Stimulated activated memory B cell treated with anti-CD40 and anti-IgM and Interleukin-4, amounts not matched to agents 10 μg/mL and 1 μg/mL and 100 μg/mL, for 72 hours (primary cell): Measurements from ENCODE around the gene PHACTR1.

ENCODE experiments used
- ATAC-seq: fragments of 150-1000 bp; cut with Tn5 transposase; 2 replicates; pipeline ENCODE4 v1.10.0; 2021
- H3K27ac Mint-ChIP-seq: one replicate; pipeline ENCODE4 v1.8.0; 2022; ENCODE audit warnings: mild to moderate bottlenecking, mixed read lengths
- H3K27me3 Mint-ChIP-seq: one replicate; pipeline ENCODE4 v1.8.0; 2022; ENCODE audit warnings: mixed read lengths
- H3K36me3 Mint-ChIP-seq: one replicate; pipeline ENCODE4 v1.8.0; 2022; ENCODE audit warnings: mixed read lengths
- H3K4me1 Mint-ChIP-seq: one replicate; pipeline ENCODE4 v1.8.0; 2022; ENCODE audit warnings: mixed read lengths
- H3K4me3 Mint-ChIP-seq: one replicate; pipeline ENCODE4 v1.8.0; 2022; ENCODE audit warnings: mild to moderate bottlenecking, moderate library complexity, mixed read lengths
- H3K9me3 Mint-ChIP-seq: one replicate; pipeline ENCODE4 v1.8.0; 2022; ENCODE audit warnings: mixed read lengths

PHACTR1 gene

DNA sequence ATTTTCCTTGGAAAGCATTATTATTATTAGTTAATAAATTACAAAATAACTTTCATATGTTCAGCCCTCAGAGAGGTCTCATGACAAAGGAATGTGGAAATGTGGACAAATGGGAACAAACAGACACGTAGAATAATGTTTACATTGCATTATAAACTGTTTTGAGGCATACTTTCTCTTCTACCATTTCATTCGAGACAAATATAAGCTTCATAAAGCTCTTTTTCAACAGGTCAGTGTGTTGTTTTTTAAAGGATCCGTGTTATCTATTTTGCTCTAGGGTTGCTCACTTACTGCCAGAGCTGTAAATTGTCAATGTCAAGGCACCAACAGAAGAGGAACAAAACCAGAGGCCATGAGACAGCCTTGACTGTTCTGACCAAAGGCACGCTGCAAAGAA lies 256.8 kb downstream of the PHACTR1 start:
- Mint-ChIP-seq H3K27me3 (peaks cover 22% of the 10 kb centered on the region), H3K36me3 (no peaks in the 10 kb centered on the region), H3K9me3 (no peaks in the 10 kb centered on the region), H3K27ac (no peak overlapping the region), H3K4me3 (no peak overlapping the region), H3K4me1 (no peaks in the 10 kb centered on the region)
- no peak for ATAC-seq

DNA sequence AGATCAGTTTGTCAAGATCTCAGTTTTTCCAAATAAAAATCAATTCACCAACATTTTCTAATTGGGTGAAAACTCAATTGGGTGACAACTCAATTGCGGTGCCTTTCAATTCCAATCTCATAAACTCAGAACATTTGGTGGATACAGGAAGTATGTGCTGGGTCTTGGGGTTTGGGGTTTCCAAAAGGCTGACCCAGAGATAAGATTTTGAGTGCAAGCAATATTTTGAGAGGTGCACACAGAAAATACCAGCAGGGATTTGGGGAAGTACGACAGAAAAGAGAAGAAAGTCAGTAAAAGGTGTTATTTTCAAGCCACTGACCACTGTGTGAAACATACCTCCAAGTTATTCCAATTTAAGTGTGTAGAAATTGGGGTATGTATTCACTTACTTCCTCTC lies 258.0 kb downstream of the PHACTR1 start:
- H3K27me3 Mint-ChIP-seq, result peaks cover 21% of the 10 kb centered on the region
- H3K4me1 Mint-ChIP-seq, result no peaks in the 10 kb centered on the region
- no peak for ATAC-seq
- H3K27ac Mint-ChIP-seq, result no peak overlapping the region
- H3K9me3 Mint-ChIP-seq, result no peaks in the 10 kb centered on the region
- H3K4me3 Mint-ChIP-seq, result no peak overlapping the region
- H3K36me3 Mint-ChIP-seq, result no peaks in the 10 kb centered on the region

DNA sequence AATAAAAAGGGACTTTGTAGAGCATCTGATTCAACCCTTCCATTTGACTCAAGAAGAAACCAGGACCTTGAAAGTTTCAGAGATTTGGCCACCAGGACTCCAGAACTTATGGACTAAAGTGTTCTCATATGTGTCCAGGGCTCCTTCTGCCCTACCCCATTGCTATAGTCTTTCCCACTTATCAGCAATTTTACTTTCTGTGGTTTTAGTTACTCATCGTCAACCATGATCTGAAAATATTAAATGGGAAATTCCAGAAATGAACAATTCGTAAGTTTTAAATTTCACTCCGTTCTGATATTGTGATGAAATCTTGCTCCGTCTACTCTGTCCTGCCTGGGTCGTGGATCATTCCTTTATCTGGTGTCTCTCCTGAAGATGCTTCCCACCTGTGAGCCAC lies 259.8 kb downstream of the PHACTR1 start:
- H3K27ac Mint-ChIP-seq, result no peak overlapping the region
- ATAC-seq, result no peak
- H3K4me1 Mint-ChIP-seq, result no peaks in the 10 kb centered on the region
- H3K36me3 Mint-ChIP-seq, result no peaks in the 10 kb centered on the region
- no peaks in the 10 kb centered on the region for H3K9me3 Mint-ChIP-seq
- no peak overlapping the region for H3K4me3 Mint-ChIP-seq
- H3K27me3 Mint-ChIP-seq, result peaks cover 21% of the 10 kb centered on the region

DNA sequence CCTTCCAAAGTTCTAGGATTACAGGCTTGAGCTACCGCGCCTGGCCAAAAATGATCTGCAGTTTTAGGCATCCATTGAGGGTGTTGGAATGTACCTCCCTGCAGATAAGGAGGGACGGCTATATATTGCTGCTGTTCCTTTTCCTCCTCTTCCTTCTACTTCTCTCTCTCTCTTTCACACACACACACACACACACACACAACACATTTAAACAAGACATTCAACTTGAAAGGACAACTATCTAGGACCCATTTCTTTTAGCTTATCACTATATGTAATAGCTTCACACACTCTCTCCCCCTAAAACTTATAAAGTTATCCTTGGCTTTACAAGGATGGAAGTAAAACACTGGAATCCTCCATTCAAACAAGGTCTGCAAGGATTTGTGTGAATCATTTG lies 260.6 kb downstream of the PHACTR1 start:
- peaks cover 27% of the 10 kb centered on the region for H3K27me3 Mint-ChIP-seq
- H3K9me3 Mint-ChIP-seq, result peaks cover 5% of the 10 kb centered on the region
- no peak for ATAC-seq

DNA sequence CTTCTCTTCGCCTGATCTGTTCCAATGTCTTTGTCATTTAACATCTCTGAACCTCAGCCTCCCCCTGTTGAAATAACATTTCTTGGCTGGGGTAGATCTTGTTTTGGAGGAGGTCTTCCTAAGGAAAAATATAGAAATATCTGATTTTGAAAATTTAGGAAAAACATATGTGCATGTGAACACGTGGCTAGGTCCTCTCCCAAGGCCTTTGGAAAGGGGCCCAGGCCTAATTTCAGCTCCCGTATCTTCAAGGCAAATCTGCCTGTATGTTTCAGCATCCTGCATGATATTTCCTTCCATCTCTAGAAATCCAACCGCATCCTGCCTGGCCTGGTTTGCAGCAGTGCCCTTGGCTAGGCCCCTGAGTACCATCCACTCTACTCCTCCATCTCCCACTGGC lies 261.2 kb downstream of the PHACTR1 start:
- H3K27ac Mint-ChIP-seq, result no peak overlapping the region
- no peaks in the 10 kb centered on the region for H3K4me1 Mint-ChIP-seq
- no peak for ATAC-seq
- H3K9me3 Mint-ChIP-seq, result peaks cover 6% of the 10 kb centered on the region
- H3K27me3 Mint-ChIP-seq, result peaks cover 29% of the 10 kb centered on the region
- no peak overlapping the region for H3K4me3 Mint-ChIP-seq
- H3K36me3 Mint-ChIP-seq, result no peaks in the 10 kb centered on the region

More for the DNA sequence above, 260.6 kb downstream of the PHACTR1 start:
- no peak overlapping the region for H3K27ac Mint-ChIP-seq
- no peaks in the 10 kb centered on the region for H3K4me1 Mint-ChIP-seq
- no peaks in the 10 kb centered on the region for H3K36me3 Mint-ChIP-seq
- no peak overlapping the region for H3K4me3 Mint-ChIP-seq

DNA sequence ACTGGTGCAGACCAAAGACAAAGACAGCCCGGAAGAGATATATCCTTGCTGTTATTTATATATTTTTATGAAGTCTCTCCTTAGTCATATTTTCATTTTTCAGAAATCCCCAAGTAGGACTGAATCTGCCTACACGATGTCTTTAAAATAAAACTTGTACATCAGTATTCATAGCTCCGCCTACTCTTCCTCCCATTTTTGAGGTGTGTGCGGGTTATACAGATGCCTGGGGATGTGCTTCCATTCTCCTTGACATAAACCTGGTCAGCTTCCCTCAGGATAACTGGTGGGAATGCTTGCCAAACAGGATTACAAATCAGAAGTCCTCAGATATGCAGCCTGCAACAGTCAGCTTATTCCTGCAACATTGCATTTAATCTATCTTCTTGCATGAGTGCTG lies 264.2 kb downstream of the PHACTR1 start:
- Mint-ChIP-seq H3K4me1 (no peaks in the 10 kb centered on the region), H3K9me3 (peaks cover 9% of the 10 kb centered on the region), H3K36me3 (no peaks in the 10 kb centered on the region), H3K4me3 (no peak overlapping the region), H3K27me3 (peaks cover 44% of the 10 kb centered on the region), H3K27ac (no peak overlapping the region)
- ATAC-seq, result no peak

DNA sequence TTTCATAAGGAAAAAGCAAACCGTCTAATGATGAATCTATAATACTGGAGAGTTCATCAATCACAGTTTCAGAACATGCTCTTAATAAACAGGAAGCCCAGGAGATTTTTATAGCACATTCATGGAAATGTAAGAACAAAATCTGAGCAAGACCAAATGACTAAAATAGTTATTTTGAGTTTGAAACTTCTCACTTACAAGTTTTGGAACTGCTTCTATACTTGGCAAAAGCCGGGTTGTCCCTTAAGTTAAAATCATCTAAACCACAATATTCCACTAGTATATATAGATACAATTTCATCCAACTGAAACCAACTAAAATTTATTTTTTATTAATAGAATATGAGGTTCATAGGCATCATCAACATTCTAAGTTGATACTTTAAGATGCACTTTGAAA lies 268.2 kb downstream of the PHACTR1 start:
- no peak overlapping the region for H3K4me3 Mint-ChIP-seq
- no peak overlapping the region for H3K27ac Mint-ChIP-seq
- no peaks in the 10 kb centered on the region for H3K36me3 Mint-ChIP-seq
- peaks cover 49% of the 10 kb centered on the region for H3K27me3 Mint-ChIP-seq
- H3K9me3 Mint-ChIP-seq, result peaks cover 9% of the 10 kb centered on the region
- no peak for ATAC-seq
- no peaks in the 10 kb centered on the region for H3K4me1 Mint-ChIP-seq

DNA sequence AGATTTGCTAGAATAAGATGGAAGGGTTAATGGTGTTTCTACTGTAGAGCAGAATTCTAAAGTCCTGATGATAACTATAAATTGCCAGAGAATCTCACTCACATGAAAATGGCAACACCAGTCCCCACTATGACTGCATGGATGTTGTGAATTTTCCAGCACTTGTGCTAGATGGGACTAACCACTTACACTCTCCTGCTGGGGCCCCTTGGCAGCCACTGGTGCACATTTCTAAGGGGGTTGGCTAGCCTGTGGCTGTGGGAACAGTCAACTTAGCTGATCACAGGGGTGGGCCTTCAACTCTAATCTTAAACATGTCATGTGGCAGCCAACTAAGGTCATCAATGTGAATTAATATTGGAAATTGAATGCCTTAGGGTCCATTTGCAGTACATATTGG lies 271.2 kb downstream of the PHACTR1 start:
- Mint-ChIP-seq H3K4me3 (no peak overlapping the region), H3K27me3 (peaks cover 63% of the 10 kb centered on the region), H3K9me3 (peaks cover 3% of the 10 kb centered on the region), H3K36me3 (no peaks in the 10 kb centered on the region), H3K27ac (no peak overlapping the region), H3K4me1 (no peaks in the 10 kb centered on the region)
- no peak for ATAC-seq

DNA sequence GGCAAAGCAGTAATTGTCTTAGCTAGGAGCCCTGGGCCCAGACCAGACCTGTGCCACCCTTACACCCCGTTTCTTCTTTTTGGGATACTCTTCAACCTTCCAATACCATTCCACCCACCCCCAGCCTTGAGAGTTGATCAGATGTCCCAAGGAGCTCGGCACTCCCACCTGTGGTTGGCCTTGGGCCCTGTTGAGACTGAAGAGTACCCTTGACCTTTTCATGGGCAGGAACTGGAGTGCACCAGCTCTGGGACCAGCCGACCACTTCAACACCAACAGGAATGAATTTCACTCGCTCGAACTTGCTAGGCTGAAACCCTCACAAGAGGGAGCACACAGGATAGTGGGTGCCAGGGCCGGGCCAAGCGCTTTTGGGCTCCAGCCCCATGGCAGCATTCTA lies 273.6 kb downstream of the PHACTR1 start:
- Mint-ChIP-seq H3K9me3 (peaks cover 13% of the 10 kb centered on the region), H3K4me1 (no peaks in the 10 kb centered on the region), H3K36me3 (no peaks in the 10 kb centered on the region), H3K4me3 (no peak overlapping the region), H3K27me3 (peaks cover 70% of the 10 kb centered on the region), H3K27ac (no peak overlapping the region)
- no peak for ATAC-seq

DNA sequence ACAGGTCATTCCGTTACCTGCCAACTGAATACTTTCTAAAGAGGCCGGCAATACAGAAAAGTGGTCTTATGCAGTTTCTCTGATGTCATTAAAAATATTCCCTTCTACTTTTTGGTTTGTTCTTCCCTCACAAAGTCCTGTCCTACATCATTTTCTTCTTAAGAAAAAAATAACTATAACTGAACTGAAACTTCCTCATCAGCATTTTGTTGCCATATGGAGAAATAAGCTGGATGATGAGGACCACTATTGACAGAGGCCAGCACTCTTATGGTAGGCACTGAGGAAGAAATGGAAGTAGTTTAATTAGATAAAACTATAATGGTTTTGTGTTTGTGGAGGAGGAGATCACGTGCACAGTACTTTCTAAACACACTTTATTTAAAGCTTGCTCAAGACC lies 274.9 kb downstream of the PHACTR1 start:
- Mint-ChIP-seq H3K36me3 (no peaks in the 10 kb centered on the region), H3K4me1 (no peaks in the 10 kb centered on the region), H3K27ac (no peak overlapping the region), H3K27me3 (peaks cover 68% of the 10 kb centered on the region), H3K4me3 (no peak overlapping the region), H3K9me3 (peaks cover 13% of the 10 kb centered on the region)
- ATAC-seq, result no peak

DNA sequence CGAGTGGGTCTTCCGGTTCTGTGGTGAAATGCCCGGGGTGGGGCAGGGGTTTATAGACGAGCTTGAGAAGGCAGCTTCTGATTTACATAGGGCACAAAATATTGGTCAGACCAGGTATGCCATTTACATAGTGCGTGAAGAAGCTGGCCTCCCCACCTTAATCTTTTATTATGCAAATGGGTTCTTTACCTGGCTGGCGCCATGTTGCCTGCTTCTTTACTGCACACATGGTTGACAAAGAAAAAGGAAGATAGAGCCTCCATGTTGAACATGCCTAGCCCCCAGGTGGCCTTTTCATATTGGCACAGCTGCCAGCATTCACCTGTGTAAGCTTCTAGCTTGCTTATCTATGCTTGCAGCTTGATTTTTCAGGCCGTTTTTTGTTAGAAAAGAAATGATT lies 276.2 kb downstream of the PHACTR1 start:
- ATAC-seq, result no peak
- peaks cover 64% of the 10 kb centered on the region for H3K27me3 Mint-ChIP-seq
- H3K36me3 Mint-ChIP-seq, result no peaks in the 10 kb centered on the region
- H3K9me3 Mint-ChIP-seq, result peaks cover 13% of the 10 kb centered on the region
- no peaks in the 10 kb centered on the region for H3K4me1 Mint-ChIP-seq
- no peak overlapping the region for H3K27ac Mint-ChIP-seq
- H3K4me3 Mint-ChIP-seq, result no peak overlapping the region

DNA sequence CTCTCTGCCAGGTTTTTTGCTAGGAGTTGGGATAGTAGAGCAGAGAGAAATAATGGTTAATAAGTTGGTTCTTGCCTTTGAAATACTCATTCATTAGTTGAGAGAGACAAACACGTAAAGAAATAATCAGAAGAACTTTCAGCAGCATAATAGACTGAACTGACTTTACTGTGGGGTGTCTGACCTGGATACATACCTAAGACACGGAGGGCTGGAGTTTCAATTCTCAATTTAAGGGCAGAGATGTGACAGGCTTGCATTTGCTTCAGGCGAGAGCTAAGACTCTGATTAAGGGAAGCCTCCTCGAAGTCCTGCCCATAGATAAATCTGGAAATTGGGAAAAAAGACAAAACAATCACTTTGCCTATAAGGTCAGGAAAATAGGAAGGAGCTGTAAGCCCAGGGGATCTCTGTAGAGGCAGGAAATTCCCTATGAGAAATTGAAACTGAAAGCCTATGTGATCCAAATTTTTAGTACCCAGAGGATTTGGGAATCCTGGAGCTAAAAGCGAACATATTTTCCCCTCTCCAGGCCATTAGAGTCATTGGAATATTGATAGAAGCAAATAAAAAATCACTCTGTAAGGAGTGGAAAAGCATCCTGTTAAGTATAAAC lies 276.8 kb downstream of the PHACTR1 start:
- Mint-ChIP-seq H3K27me3 (peaks cover 64% of the 10 kb centered on the region), H3K36me3 (no peaks in the 10 kb centered on the region), H3K4me1 (no peaks in the 10 kb centered on the region), H3K4me3 (no peak overlapping the region), H3K27ac (no peak overlapping the region), H3K9me3 (peaks cover 13% of the 10 kb centered on the region)
- no peak for ATAC-seq

DNA sequence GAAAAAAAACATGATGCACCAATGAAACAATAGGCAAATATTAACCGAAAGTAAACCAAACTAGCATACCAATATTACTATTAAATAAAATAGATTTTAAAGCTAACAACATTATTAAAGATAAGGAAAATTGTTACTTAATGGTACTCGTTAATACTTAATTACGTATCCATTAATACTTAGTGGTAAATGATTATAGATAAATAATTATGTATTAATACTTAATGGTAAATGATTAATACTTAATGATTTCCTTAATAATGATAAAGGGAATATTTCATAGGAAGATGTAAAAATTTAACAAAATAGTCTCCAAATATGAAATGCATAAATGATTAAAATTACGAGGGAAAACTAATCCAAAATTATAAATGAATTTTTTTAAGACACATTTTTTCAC lies 278.9 kb downstream of the PHACTR1 start:
- Mint-ChIP-seq H3K4me1 (no peaks in the 10 kb centered on the region), H3K27ac (no peak overlapping the region), H3K4me3 (no peak overlapping the region), H3K27me3 (peaks cover 50% of the 10 kb centered on the region), H3K36me3 (no peaks in the 10 kb centered on the region), H3K9me3 (peaks cover 13% of the 10 kb centered on the region)
- ATAC-seq, result no peak

DNA sequence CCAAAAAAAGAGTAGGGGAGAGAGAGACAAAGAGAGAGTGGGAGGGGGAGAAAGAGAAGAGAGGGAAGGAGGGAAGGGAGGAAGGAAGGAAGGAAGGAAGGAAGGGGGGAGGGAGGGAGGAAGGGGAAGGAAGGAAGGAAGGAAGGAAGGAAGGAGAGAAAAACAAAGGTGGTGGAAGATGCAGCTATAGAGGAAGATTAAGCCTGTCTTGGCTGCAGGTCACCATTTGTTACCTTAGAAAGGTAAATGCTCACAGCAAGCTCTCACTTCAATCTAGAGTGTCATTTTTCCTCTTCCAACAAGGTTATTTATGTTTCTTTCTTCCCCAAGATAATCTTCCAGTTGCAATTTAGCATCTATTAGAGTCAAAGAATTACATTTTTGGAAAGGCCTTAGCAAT lies 284.0 kb downstream of the PHACTR1 start:
- no peak overlapping the region for H3K27ac Mint-ChIP-seq
- H3K4me3 Mint-ChIP-seq, result no peak overlapping the region
- no peaks in the 10 kb centered on the region for H3K9me3 Mint-ChIP-seq
- peaks cover 14% of the 10 kb centered on the region for H3K27me3 Mint-ChIP-seq
- H3K36me3 Mint-ChIP-seq, result no peaks in the 10 kb centered on the region
- H3K4me1 Mint-ChIP-seq, result no peaks in the 10 kb centered on the region
- no peak for ATAC-seq

DNA sequence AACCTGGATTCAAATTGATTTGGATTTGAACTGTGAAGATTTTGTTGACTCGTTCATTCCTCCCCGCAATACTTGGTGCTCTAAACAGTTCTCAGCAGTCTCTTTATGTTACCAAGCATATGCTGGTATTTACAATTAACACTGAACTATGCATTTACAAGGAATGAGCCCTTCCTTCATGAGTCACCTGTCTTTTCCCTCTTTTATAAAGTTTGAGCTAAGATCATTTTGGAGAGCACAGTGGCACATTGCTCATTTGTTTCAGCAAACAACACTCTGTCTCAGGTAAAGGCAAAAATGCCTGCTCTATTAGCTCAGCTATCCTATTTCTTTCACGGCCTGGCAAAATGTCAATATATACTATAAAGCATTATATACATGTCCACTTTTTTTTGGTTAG lies 285.4 kb downstream of the PHACTR1 start:
- ATAC-seq, result no peak
- no peaks in the 10 kb centered on the region for H3K4me1 Mint-ChIP-seq
- H3K27ac Mint-ChIP-seq, result no peak overlapping the region
- H3K4me3 Mint-ChIP-seq, result no peak overlapping the region
- peaks cover 22% of the 10 kb centered on the region for H3K27me3 Mint-ChIP-seq
- H3K36me3 Mint-ChIP-seq, result no peaks in the 10 kb centered on the region
- no peaks in the 10 kb centered on the region for H3K9me3 Mint-ChIP-seq

DNA sequence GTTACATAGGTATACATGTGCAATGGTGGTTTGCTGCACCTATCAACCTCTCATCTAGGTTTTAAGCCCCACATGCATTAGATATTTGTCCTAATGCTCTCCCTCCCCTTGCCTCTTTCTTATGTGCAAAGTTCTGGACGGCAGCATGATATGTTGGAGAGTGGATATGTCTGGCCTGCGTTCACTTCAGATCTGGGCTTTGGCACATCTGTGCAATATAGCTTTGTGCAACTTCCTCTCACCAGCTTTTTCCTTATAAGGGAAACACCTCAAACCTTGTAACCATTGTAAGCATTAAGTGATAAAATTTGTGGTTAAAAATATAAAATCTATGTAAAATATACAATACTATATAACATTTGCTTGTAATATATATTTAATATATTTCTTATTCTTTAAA lies 288.0 kb downstream of the PHACTR1 start:
- H3K27me3 Mint-ChIP-seq, result peaks cover 46% of the 10 kb centered on the region
- H3K4me3 Mint-ChIP-seq, result no peak overlapping the region
- H3K36me3 Mint-ChIP-seq, result no peaks in the 10 kb centered on the region
- ATAC-seq, result no peak
- H3K4me1 Mint-ChIP-seq, result no peaks in the 10 kb centered on the region
- H3K9me3 Mint-ChIP-seq, result no peaks in the 10 kb centered on the region
- no peak overlapping the region for H3K27ac Mint-ChIP-seq

DNA sequence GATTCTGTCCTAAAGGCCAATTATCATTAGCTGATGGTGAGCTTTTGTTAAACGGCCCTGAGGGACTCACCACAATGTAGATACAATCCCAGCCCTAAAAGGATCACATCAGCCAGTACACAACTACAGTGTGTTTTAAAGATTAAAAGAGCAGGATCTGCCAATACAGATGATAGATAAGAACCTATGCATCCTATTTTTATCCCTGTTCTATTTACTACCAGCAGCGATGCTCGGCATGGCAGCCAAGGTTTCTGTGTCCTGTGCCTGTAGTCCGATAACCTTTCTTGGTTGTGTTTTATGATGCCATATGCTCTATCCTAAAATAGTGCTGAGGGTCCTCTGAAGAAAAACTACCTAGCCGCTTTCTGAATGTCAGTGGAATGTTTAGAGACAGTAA lies 289.4 kb downstream of the PHACTR1 start:
- no peak overlapping the region for H3K27ac Mint-ChIP-seq
- no peaks in the 10 kb centered on the region for H3K4me1 Mint-ChIP-seq
- no peak overlapping the region for H3K4me3 Mint-ChIP-seq
- no peaks in the 10 kb centered on the region for H3K9me3 Mint-ChIP-seq
- no peak for ATAC-seq
- H3K27me3 Mint-ChIP-seq, result peaks cover 59% of the 10 kb centered on the region
- H3K36me3 Mint-ChIP-seq, result no peaks in the 10 kb centered on the region
